Measurements from ENCODE around the gene CXorf58. TPM values are rescaled to one million over a fixed set of nuclear protein-coding genes. Genes with fewer than 3 reads are reported as not detected.

Gene CXorf58
- polyA plus RNA-seq, 1 experiment = not detected

GRCh38 chrX:23937100-23937499 lies 29.3 kb downstream of the CXorf58 start:
- H3K27me3 ChIP-seq (ENCODE audit: control insufficient read depth, insufficient read depth, low read length) = no peaks in the 10 kb centered on the region
- H3K9me3 ChIP-seq (ENCODE audit: control insufficient read depth, insufficient read depth, low read length) = no peaks in the 10 kb centered on the region
- TF ChIP-seq CTCF (IDR thresholded peaks at IDR 0.05; ENCODE audit: low read depth, low read length) = no peak
- H3K4me3 ChIP-seq (ENCODE audit: low read depth, low read length) = no peak overlapping the region
- CTCF ChIA-PET = interaction anchor here (0.7 kb wide), 1 partner anchor 11 kb away, joined by 4 read pairs; no protein-coding TSS in a partner anchor
- POLR2A ChIA-PET = no interaction called here
- H3K27ac ChIP-seq (ENCODE audit: low read depth, low read length) = no peak overlapping the region
- DNase-seq (ENCODE audit: low read depth, low spot score) = no peak

DNA sequence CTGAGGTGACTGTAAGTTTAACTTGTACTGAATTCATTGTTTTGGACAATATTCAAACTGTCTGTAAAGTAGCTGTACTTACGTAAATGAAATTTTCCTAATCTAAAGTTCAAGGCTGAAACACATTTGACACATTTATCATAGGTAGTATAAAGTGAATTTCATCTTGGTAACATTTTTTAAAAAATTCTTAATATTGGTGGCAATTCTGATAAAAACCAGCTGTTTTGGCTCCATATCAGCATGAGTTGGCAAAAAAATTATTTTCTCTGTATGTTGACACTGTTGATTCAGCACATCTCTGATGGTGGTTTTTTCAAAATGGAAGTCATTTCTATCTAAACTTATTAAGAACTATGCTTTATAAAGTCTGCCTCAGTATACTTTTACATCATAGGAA lies 30.9 kb downstream of the CXorf58 start:
- ChIA-PET CTCF (interaction anchor here (0.6 kb wide), 1 partner anchor 116 kb away, joined by 5 read pairs; the partner anchor contains the start of gene EIF2S3), POLR2A (interaction anchor here (1.0 kb wide), 1 partner anchor 87 kb away, joined by 3 read pairs; no protein-coding TSS in a partner anchor)
- DNase-seq (ENCODE audit: low read depth, low spot score) = no peak
- H3K27ac ChIP-seq (ENCODE audit: low read depth, low read length) = no peak overlapping the region
- H3K27me3 ChIP-seq (ENCODE audit: control insufficient read depth, insufficient read depth, low read length) = no peaks in the 10 kb centered on the region
- H3K4me3 ChIP-seq (ENCODE audit: low read depth, low read length) = no peak overlapping the region
- no peaks in the 10 kb centered on the region for H3K9me3 ChIP-seq (ENCODE audit: control insufficient read depth, insufficient read depth, low read length)
- TF ChIP-seq CTCF (IDR thresholded peaks at IDR 0.05; ENCODE audit: low read depth, low read length) = no peak

GRCh38 chrX:23939203-23939602 lies 31.4 kb downstream of the CXorf58 start:
- Histone ChIP-seq H3K27me3 (ENCODE audit: control insufficient read depth, insufficient read depth, low read length) (no peaks in the 10 kb centered on the region), H3K4me3 (ENCODE audit: low read depth, low read length) (no peak overlapping the region), H3K9me3 (ENCODE audit: control insufficient read depth, insufficient read depth, low read length) (no peaks in the 10 kb centered on the region), H3K27ac (ENCODE audit: low read depth, low read length) (no peak overlapping the region)
- DNase-seq (ENCODE audit: low read depth, low spot score) = no peak
- ChIA-PET POLR2A (interaction anchor here (1.0 kb wide), 1 partner anchor 87 kb away, joined by 3 read pairs; no protein-coding TSS in a partner anchor), CTCF (no interaction called here)
- no peak for TF ChIP-seq CTCF (IDR thresholded peaks at IDR 0.05; ENCODE audit: low read depth, low read length)

GRCh38 chrX:23944234-23944633 lies 36.4 kb downstream of the CXorf58 start:
- H3K27me3 ChIP-seq (ENCODE audit: control insufficient read depth, insufficient read depth, low read length) = no peaks in the 10 kb centered on the region
- ChIA-PET CTCF (no interaction called here), POLR2A (no interaction called here)
- DNase-seq (ENCODE audit: low read depth, low spot score) = no peak
- H3K9me3 ChIP-seq (ENCODE audit: control insufficient read depth, insufficient read depth, low read length) = no peaks in the 10 kb centered on the region
- no peak overlapping the region for H3K27ac ChIP-seq (ENCODE audit: low read depth, low read length)
- TF ChIP-seq CTCF (IDR thresholded peaks at IDR 0.05; ENCODE audit: low read depth, low read length) = no peak
- H3K4me3 ChIP-seq (ENCODE audit: low read depth, low read length) = no peak overlapping the region

- no peak for DNase-seq (ENCODE audit: low read depth, low spot score)
- Histone ChIP-seq H3K27me3 (ENCODE audit: control insufficient read depth, insufficient read depth, low read length) (no peaks in the 10 kb centered on the region), H3K4me3 (ENCODE audit: low read depth, low read length) (no peak overlapping the region), H3K27ac (ENCODE audit: low read depth, low read length) (no peak overlapping the region), H3K9me3 (ENCODE audit: control insufficient read depth, insufficient read depth, low read length) (no peaks in the 10 kb centered on the region)
- ChIA-PET CTCF (no interaction called here), POLR2A (no interaction called here)
- TF ChIP-seq CTCF (IDR thresholded peaks at IDR 0.05; ENCODE audit: low read depth, low read length) = no peak
These were observed 37.4 kb downstream of the CXorf58 start for GRCh38 chrX:23945206-23945605.

All from AG04450 (cell line).